ENCODE results near the gene PSENEN. TPM values are rescaled to one million over a fixed set of nuclear protein-coding genes. Genes with fewer than 3 reads are reported as not detected.
A peak's percentile ranks its signal among the peaks of the same experiment; 100 is the strongest.

The PSENEN gene
- total RNA-seq, 1 donor, result 11.6 TPM

DNA sequence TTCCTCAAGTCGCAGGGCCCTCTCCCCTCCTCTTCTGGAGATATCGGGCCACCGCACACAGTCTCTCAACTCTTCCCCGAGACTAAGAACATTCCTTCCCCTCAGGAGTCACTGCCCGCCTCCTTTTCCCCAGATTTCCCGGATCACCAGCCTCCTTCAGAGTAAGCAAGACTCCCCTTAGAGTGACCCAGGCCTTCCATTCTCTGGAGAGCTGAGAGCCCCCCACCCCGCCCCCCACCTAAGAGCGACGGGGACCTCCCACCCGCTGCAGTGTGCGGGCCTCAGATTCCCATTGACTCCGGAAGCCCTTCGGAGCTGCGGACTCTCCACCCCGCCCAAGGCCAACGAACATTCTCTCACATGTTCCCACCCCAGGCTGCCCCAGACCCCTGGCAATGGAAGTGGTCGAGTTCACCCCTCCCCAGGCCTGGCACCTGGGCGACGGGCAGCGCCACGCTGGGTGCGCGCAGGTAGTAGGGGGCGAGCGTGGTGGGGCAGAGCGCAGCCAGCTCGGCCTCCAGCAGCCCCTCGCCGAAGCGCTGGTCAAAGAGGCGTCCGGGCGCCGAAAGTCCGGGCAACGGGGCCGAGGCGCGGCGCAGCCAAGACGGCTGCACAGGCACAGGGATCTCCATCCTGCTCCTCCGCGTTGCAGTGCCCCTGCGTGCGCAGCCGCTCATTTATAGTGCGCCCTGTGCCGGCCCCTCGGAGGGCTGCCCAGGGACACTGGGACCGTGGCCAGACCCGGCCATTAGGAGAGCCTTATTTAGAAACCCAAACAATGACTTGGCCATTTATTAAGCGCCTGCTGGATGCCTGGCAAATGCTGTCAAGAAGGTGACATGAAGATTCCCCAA, 11.2 kb downstream of the PSENEN start, which contains the start of gene HSPB6:
Gene HSPB6, minus strand, starts transcription at position 653 of the 854 bp plus-strand sequence. Its CDS starts 21 bp downstream, at position 632.
- no peaks in the 10 kb centered on the region for H3K9me3 ChIP-seq (ENCODE audit: low read depth, low read length)

DNA sequence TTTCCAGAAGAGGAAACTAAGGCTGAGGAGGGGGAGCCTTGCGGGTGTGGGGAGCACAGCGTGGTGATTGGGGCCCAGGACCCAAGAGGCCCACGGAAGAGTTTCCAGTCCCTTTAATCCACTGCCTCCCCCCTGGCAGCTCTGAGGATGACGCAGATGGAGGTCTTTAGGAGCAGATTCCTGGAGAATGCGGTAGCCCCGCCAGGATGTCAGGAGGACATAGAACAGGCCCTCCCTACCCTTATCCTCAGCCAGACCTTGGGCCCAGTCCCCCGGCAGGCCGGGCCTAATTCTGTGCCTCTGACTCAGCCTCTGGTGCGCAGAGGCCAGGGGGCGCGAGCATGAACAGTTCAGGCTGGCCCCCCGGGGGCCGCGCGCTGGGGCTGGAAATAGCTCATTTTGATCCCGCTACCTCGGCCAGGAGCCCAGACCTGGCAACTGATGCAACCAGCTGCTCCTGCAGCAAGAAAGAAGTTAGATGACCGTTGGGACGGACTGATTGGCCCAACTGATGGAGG, 11.8 kb downstream of the PSENEN start:
- TF ChIP-seq, protein P1, sequence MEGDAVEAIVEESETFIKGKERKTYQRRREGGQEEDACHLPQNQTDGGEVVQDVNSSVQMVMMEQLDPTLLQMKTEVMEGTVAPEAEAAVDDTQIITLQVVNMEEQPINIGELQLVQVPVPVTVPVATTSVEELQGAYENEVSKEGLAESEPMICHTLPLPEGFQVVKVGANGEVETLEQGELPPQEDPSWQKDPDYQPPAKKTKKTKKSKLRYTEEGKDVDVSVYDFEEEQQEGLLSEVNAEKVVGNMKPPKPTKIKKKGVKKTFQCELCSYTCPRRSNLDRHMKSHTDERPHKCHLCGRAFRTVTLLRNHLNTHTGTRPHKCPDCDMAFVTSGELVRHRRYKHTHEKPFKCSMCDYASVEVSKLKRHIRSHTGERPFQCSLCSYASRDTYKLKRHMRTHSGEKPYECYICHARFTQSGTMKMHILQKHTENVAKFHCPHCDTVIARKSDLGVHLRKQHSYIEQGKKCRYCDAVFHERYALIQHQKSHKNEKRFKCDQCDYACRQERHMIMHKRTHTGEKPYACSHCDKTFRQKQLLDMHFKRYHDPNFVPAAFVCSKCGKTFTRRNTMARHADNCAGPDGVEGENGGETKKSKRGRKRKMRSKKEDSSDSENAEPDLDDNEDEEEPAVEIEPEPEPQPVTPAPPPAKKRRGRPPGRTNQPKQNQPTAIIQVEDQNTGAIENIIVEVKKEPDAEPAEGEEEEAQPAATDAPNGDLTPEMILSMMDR (IDR thresholded peaks at IDR 0.05; ENCODE audit: extremely low read depth, low read depth, low read length), result no peak

More for the DNA sequence above, 11.2 kb downstream of the PSENEN start, which contains the start of gene HSPB6:
- Histone ChIP-seq H2AFZ (ENCODE audit: low read length) (peak within 1 kb of the TSS; percentile 63), H3K4me3 (ENCODE audit: insufficient read depth, low read length) (peak within 1 kb of the TSS; percentile 76), H3K4me1 (ENCODE audit: insufficient read depth, low read length) (peaks cover 32% of the 10 kb centered on the region), H3K27ac (ENCODE audit: low read depth, low read length) (peak within 1 kb of the TSS; percentile 84), H3K79me2 (ENCODE audit: insufficient read depth, low read length) (peaks cover 26% of the 10 kb centered on the region), H3K27me3 (ENCODE audit: insufficient read depth, low read length) (no peaks in the 10 kb centered on the region), H3K36me3 (ENCODE audit: insufficient read depth, low read length) (peaks cover 37% of the 10 kb centered on the region), H3K4me2 (ENCODE audit: insufficient read depth, low read length) (peak within 1 kb of the TSS; percentile 64), H4K20me1 (ENCODE audit: insufficient read depth, low read length) (peaks cover 10% of the 10 kb centered on the region)
- peak; percentile 93 for DNase-seq (ENCODE audit: insufficient read length, low spot score, missing footprints)
- TF ChIP-seq, protein P1 (IDR thresholded peaks at IDR 0.05; ENCODE audit: extremely low read depth, low read depth, low read length), result no peak

DNA sequence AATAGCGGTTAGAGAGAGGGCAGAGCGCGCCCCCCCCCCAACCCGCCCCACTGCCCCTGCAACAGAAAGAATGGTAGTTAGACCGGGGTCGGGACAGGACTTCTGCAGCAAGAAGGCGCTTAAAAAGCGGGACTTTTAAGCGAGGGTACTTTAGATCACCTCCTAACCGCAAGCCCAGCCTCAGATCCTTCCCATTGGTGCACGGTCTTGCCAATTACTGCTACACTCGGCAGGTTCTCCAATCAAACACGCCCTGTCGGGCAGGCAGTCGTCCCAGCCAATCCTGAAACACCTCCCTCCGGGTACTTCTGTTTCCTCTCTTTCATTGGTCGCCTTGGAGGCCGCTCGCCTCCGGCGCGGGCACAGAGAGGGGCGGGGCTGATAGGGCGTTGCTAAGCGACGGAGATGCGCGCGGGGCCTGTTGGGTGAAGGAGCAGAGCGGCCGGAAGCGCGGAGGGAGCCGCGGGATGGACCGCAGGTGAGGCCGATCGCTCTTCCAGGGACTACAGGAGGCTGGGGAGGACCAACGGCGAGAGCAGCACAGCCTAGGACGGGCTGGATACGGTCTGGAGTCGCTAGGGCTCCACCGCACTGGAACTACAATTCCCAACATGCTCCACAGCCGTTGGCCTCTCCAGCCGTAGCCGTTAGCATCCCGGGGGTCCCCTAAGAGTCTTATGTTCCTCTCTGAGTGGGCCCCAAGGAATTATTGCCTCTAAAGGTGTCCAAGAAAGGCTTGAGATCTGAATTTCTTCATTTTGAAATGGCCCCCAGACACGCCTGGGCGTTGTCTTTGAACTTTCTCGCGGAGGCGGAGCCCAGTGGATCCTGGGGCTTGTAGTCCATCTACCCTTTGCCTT, 12.5 kb downstream of the PSENEN start, which contains the start of gene PROSER3:
Gene PROSER3, plus strand, starts transcription at position 428 of the 860 bp plus-strand sequence. Its CDS starts 40 bp downstream, at position 468.
- Histone ChIP-seq H3K36me3 (ENCODE audit: insufficient read depth, low read length) (peaks cover 33% of the 10 kb centered on the region), H3K4me2 (ENCODE audit: insufficient read depth, low read length) (peak within 1 kb of the TSS; percentile 64), H3K27ac (ENCODE audit: low read depth, low read length) (peak within 1 kb of the TSS; percentile 84), H4K20me1 (ENCODE audit: insufficient read depth, low read length) (peaks cover 10% of the 10 kb centered on the region), H3K79me2 (ENCODE audit: insufficient read depth, low read length) (peaks cover 26% of the 10 kb centered on the region), H3K27me3 (ENCODE audit: insufficient read depth, low read length) (no peaks in the 10 kb centered on the region), H3K4me3 (ENCODE audit: insufficient read depth, low read length) (peak within 1 kb of the TSS; percentile 76), H2AFZ (ENCODE audit: low read length) (peak within 1 kb of the TSS; percentile 75), H3K4me1 (ENCODE audit: insufficient read depth, low read length) (peaks cover 32% of the 10 kb centered on the region), H3K9me3 (ENCODE audit: low read depth, low read length) (no peaks in the 10 kb centered on the region)
- DNase-seq (ENCODE audit: insufficient read length, low spot score, missing footprints), result peak; percentile 100
- TF ChIP-seq, protein P1 (IDR thresholded peaks at IDR 0.05; ENCODE audit: extremely low read depth, low read depth, low read length), result no peak

More for the DNA sequence above, 11.8 kb downstream of the PSENEN start:
- H3K27ac ChIP-seq (ENCODE audit: low read depth, low read length), result peak overlapping the region; percentile 84
- H3K4me1 ChIP-seq (ENCODE audit: insufficient read depth, low read length), result peaks cover 32% of the 10 kb centered on the region
- peaks cover 10% of the 10 kb centered on the region for H4K20me1 ChIP-seq (ENCODE audit: insufficient read depth, low read length)
- no peaks in the 10 kb centered on the region for H3K27me3 ChIP-seq (ENCODE audit: insufficient read depth, low read length)
- peaks cover 26% of the 10 kb centered on the region for H3K79me2 ChIP-seq (ENCODE audit: insufficient read depth, low read length)
- peaks cover 37% of the 10 kb centered on the region for H3K36me3 ChIP-seq (ENCODE audit: insufficient read depth, low read length)
- peak overlapping the region; percentile 64 for H3K4me2 ChIP-seq (ENCODE audit: insufficient read depth, low read length)
- no peaks in the 10 kb centered on the region for H3K9me3 ChIP-seq (ENCODE audit: low read depth, low read length)
- H2AFZ ChIP-seq (ENCODE audit: low read length), result peak overlapping the region; percentile 63
- DNase-seq (ENCODE audit: insufficient read length, low spot score, missing footprints), result peak; percentile 97
- peak overlapping the region; percentile 76 for H3K4me3 ChIP-seq (ENCODE audit: insufficient read depth, low read length)
